HG02571 (cell line): ENCODE measurements around the gene LDLRAD4.
A peak's percentile ranks its signal among the peaks of the same experiment; 100 is the strongest.

Experiments used
- ATAC-seq: cut with Tn5 transposase; IDR thresholded peaks from one replicate; pipeline ENCODE4 v1.9.1; 2021; ENCODE audit warnings: mild to moderate bottlenecking, moderate library complexity; ENCODE audit not compliant: unreplicated experiment

Gene LDLRAD4

GRCh38 chr18:13366962-13367892, 148.7 kb downstream of the LDLRAD4 start:
- no peak for ATAC-seq

GRCh38 chr18:13368080-13368813, 149.7 kb downstream of the LDLRAD4 start:
- no peak for ATAC-seq

- ATAC-seq: no peak
Measured at GRCh38 chr18:13369353-13369752, 150.8 kb downstream of the LDLRAD4 start.

- no peak for ATAC-seq
Measured at GRCh38 chr18:13369756-13370510, 151.4 kb downstream of the LDLRAD4 start.

- ATAC-seq: no peak
Measured at GRCh38 chr18:13370995-13371625, 152.6 kb downstream of the LDLRAD4 start.

GRCh38 chr18:13371689-13372418, 153.3 kb downstream of the LDLRAD4 start:
- no peak for ATAC-seq

GRCh38 chr18:13372531-13372951, 154.0 kb downstream of the LDLRAD4 start:
- no peak for ATAC-seq

GRCh38 chr18:13374096-13374467, 155.5 kb downstream of the LDLRAD4 start:
- ATAC-seq: no peak

- no peak for ATAC-seq
Measured at GRCh38 chr18:13374468-13375301, 156.1 kb downstream of the LDLRAD4 start.

GRCh38 chr18:13375302-13376255, 157.0 kb downstream of the LDLRAD4 start:
- peak; percentile 81 for ATAC-seq

GRCh38 chr18:13376298-13376840, 157.8 kb downstream of the LDLRAD4 start:
- ATAC-seq: no peak

- ATAC-seq: no peak
Measured at GRCh38 chr18:13376841-13377351, 158.3 kb downstream of the LDLRAD4 start.

GRCh38 chr18:13377496-13377895, 158.9 kb downstream of the LDLRAD4 start:
- ATAC-seq: no peak

GRCh38 chr18:13378150-13378549, 159.6 kb downstream of the LDLRAD4 start:
- no peak for ATAC-seq

GRCh38 chr18:13379062-13379865, 160.7 kb downstream of the LDLRAD4 start:
- ATAC-seq: no peak

GRCh38 chr18:13379930-13380690, 161.6 kb downstream of the LDLRAD4 start:
- no peak for ATAC-seq
